Prostate gland (tissue), 2 donors: ENCODE results near the gene ROBO1. TPM values are rescaled to one million over a fixed set of nuclear protein-coding genes. Genes with fewer than 3 reads are reported as not detected.
A peak's percentile ranks its signal among the peaks of the same experiment; 100 is the strongest.
"Not testable (repeated sequence)": the region's sequence is repeated elsewhere in the genome, so short reads cannot be mapped to it uniquely, and the experiment has no call there.

Source experiments
- DNase-seq: peaks from one replicate; pipeline ENCODE4 v3.0.0-alpha.2; 2019; ENCODE audit warnings: low spot score
- H3K27ac ChIP-seq, 2 donors: fragments of 200-600 bp; sonication (generic); 2 replicates each; pipeline ENCODE4 v1.5.1; 2017 to 2019
- H3K27me3 ChIP-seq: fragments of 200-600 bp; sonication (generic); replicated peaks from 2 replicates; pipeline ENCODE4 v1.5.1; 2019; ENCODE audit not compliant: insufficient read depth
- H3K36me3 ChIP-seq, 2 donors: fragments of 200-600 bp; sonication (generic); 1 replicate in 1 of 2; 2 replicates in 1 of 2; pipeline versions ENCODE4 v1.5.1 to v1.8.1; 2017 to 2019
- H3K4me1 ChIP-seq: fragments of 200-600 bp; sonication (generic); replicated peaks from 2 replicates; pipeline ENCODE4 v1.5.1; 2019
- H3K4me3 ChIP-seq, 2 donors: fragments of 200-600 bp; sonication (generic); 2 replicates each; pipeline ENCODE4 v1.5.1; 2017 to 2019
- H3K9me3 ChIP-seq: fragments of 200-600 bp; sonication (generic); 2 replicates; pipeline ENCODE4 v1.5.1; 2017
- POLR2A ChIP-seq: fragments of 450-650 bp; IDR thresholded peaks from one replicate; pipeline ENCODE4 v1.6.1; 2016; ENCODE audit warnings: antibody characterized with exemption, mild to moderate bottlenecking
- POLR2AphosphoS5 ChIP-seq: sonication (generic); formaldehyde crosslinking; IDR thresholded peaks from one replicate; pipeline ENCODE4 v1.6.1; 2017; ENCODE audit warnings: antibody characterized with exemption
- WGBS: methylation state at CpG from one replicate; pipeline ENCODE4 v1.1.5; 2018; 5-methylcytosine and 5-hydroxymethylcytosine counted together
- intact Hi-C: fragments of 100-400 bp; cut with DNase I; formaldehyde crosslinking; loops from one replicate; pipeline ENCODE4 v1.14.2; 2022
- total RNA-seq, 2 donors: library from RNA; depleted of rRNA; stranded (reverse); fragments of >200 nt; gene quantifications; one replicate each; pipeline ENCODE4 v1.1.0, GENCODE V29; 2016
- TF ChIP-seq, protein P1 (sequence below), 4 experiments: fragments of 200-600 bp in 2 of 4; fragments of 450-650 bp in 2 of 4; sonication (generic) in 2 of 4; IDR thresholded peaks; 1 replicate in 3 of 4; 2 replicates in 1 of 4; pipeline ENCODE4 v1.5.1; 2016 to 2019; ENCODE audit warnings: antibody characterized with exemption in 4 of 4, mild to moderate bottlenecking in 2 of 4, moderate library complexity in 2 of 4

Gene ROBO1
- total RNA-seq, 2 donors from 2014 or later = 37.6 to 50.8 TPM

DNA sequence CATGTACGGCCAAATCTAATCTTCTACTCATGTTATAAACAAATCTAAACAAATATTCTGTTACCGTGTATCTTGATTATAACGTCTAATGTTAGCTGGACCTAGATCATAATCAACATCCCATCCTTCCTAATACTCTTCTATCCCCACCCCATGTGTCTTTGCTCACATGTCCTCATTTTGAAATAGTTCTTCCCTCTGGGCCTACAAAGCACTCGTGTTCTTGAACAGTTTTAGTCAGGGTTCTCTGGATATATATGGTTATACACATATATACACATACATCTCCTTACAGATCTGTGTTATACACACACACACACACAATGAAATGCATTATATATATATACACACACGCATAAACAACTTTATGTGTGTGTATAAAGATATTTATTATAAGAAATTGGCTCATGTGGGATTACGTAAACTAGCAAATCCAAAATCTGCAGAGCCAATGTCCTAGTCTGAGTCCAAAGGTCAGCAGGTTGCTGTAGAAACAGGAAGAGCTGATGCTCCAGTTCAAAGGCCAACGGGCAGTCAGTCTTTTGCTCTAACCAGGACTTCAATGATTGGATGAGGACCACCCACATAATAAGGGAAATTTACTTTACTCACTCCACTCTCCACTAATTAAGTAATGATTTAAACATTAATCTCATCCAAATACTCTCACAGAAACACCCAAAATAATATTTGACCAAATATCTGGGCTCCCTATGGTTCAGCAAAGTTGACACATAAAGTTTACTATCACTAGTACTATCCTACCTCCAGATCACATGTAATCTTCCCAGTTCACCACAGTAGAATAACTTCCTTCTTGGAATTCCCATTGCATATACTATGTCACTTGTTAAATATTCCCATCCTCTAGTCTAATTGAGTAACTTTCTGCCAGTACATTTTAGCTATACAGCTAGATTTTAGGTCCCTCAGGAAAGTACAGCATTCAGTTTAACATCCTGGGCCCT, 450.0 kb downstream of the ROBO1 start:
- intact Hi-C loops = no loop called here

DNA sequence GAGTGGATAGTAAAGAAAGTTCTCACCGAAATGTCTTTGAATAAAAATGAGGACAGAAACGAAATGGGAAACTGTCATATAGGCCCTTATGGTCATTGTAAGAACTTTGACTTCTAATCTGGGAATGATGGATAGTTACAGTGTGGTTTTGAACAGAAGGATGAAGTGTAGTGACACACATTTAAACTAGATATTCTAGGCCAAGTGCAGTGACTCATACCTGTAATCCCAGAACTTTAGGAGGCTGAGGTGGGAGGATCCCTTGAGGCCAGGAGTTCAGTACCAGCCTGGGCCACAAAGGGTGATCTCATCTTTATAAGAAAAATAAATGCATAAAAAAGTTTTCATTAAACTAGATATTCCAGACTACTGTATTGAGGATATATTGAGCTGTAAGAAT, 452.8 kb downstream of the ROBO1 start:
- intact Hi-C loops = no loop called here
- H3K27ac ChIP-seq = peak overlapping the region; percentile 6 to 21
- no peaks in the 10 kb centered on the region for H3K4me1 ChIP-seq
- no peak for DNase-seq
- H3K9me3 ChIP-seq = no peaks in the 10 kb centered on the region
- 83% methylated on average over 2 of the region's 2 CpGs for WGBS
- TF ChIP-seq, protein P1, sequence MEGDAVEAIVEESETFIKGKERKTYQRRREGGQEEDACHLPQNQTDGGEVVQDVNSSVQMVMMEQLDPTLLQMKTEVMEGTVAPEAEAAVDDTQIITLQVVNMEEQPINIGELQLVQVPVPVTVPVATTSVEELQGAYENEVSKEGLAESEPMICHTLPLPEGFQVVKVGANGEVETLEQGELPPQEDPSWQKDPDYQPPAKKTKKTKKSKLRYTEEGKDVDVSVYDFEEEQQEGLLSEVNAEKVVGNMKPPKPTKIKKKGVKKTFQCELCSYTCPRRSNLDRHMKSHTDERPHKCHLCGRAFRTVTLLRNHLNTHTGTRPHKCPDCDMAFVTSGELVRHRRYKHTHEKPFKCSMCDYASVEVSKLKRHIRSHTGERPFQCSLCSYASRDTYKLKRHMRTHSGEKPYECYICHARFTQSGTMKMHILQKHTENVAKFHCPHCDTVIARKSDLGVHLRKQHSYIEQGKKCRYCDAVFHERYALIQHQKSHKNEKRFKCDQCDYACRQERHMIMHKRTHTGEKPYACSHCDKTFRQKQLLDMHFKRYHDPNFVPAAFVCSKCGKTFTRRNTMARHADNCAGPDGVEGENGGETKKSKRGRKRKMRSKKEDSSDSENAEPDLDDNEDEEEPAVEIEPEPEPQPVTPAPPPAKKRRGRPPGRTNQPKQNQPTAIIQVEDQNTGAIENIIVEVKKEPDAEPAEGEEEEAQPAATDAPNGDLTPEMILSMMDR (IDR thresholded peaks at IDR 0.05) = no peak
- H3K36me3 ChIP-seq = no peaks in the 10 kb centered on the region
- no peaks in the 10 kb centered on the region for H3K27me3 ChIP-seq
- no peak overlapping the region for H3K4me3 ChIP-seq

More for the DNA sequence above, 450.0 kb downstream of the ROBO1 start:
- H3K27me3 ChIP-seq = no peaks in the 10 kb centered on the region
- H3K4me3 ChIP-seq = no peak overlapping the region
- no peak overlapping the region for H3K27ac ChIP-seq
- 83% methylated on average over 7 of the region's 7 CpGs for WGBS
- no peak for TF ChIP-seq POLR2AphosphoS5
- H3K36me3 ChIP-seq = no peaks in the 10 kb centered on the region
- DNase-seq = no peak
- no peaks in the 10 kb centered on the region for H3K4me1 ChIP-seq
- no peaks in the 10 kb centered on the region for H3K9me3 ChIP-seq

DNA sequence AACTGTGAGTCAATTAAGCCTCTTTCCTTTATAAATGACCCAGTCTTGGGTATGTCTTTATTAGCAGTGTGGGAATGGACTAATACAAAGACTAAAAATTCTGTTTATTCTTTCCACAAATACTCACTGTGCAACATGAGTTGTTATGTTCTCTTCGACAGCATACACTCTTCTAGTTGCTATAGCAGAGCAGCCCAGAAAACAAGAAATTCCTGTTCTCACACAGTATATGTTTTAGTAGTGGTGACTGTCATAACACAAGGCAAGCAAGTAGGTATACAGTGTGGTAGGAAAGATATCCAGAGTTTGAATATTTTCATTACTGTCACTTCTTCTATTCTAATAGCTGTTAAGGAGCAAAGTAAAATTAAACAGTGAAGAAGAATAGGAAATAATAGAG, 453.3 kb downstream of the ROBO1 start:
- no peaks in the 10 kb centered on the region for H3K4me1 ChIP-seq
- no peak overlapping the region for H3K4me3 ChIP-seq
- peak overlapping the region; percentile 6 to 21 for H3K27ac ChIP-seq
- H3K36me3 ChIP-seq = no peaks in the 10 kb centered on the region
- TF ChIP-seq POLR2A (no peak), POLR2AphosphoS5 (peak; percentile 71)
- WGBS = 50% methylated on average over 1 of the region's 1 CpG
- no peaks in the 10 kb centered on the region for H3K9me3 ChIP-seq
- peak; percentile 40 for DNase-seq
- intact Hi-C loops = no loop called here
- H3K27me3 ChIP-seq = no peaks in the 10 kb centered on the region

DNA sequence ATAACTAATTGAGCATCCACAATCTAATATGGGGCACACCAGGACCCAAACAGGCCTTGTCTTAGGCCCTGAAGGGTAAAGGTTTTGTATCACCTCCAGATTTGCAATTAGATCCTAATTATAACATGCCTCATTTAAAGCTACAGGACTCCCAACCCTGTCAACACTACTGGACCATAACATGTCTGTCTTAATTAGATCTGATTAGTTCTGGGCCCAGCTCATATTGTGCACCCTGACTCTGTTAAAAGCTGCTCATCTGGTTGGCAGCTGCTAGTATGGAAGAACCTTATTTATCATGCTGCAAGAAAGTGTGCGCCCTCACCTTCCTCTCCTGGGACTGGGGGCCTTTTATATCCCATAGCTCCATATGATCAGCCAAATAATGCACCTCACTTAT, 457.8 kb downstream of the ROBO1 start:
- no peak for DNase-seq
- 89% methylated on average over 1 of the region's 1 CpG for WGBS

DNA sequence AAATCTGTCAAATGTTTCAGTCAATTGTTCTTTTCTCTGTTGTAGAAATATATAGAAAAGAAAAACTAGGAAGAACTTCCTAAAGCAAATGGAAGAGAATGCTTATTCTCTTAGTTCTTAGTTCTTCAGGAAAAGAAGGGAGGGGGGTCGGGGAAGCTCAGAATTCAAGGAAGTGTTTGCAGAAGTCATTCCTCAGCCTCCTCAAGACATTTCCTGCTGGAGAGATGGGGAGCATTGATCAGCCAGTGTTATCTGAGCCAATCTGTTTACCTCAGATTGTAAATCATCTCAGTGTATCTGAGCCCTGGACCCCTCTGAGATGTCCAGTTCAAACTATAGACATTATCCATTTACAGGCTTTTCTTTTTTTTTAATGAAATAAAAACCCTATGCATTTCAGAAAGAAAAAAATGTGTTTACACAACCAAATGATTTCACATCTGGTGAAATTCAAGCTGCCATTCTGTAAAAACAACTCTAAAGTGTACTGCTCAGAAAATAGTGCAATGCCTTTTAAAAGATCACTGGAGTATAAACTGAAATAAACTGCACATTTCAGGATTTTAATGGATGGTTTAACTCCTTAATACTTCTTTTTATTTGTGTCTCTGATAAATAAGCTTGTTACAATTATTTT, 460.7 kb downstream of the ROBO1 start:
- H3K4me3 ChIP-seq = no peak overlapping the region
- H3K27me3 ChIP-seq = no peaks in the 10 kb centered on the region
- TF ChIP-seq POLR2A = no peak
- TF ChIP-seq, protein P1 (IDR thresholded peaks at IDR 0.05) = no peak
- TF ChIP-seq POLR2AphosphoS5 = no peak
- 21% methylated on average over 1 of the region's 1 CpG for WGBS
- intact Hi-C loops = no loop called here
- no peak overlapping the region for H3K27ac ChIP-seq
- H3K9me3 ChIP-seq = no peaks in the 10 kb centered on the region
- DNase-seq = no peak
- H3K4me1 ChIP-seq = no peaks in the 10 kb centered on the region
- H3K36me3 ChIP-seq = no peaks in the 10 kb centered on the region

More for the DNA sequence above, 457.8 kb downstream of the ROBO1 start:
- Histone ChIP-seq H3K27me3 (no peaks in the 10 kb centered on the region), H3K36me3 (no peaks in the 10 kb centered on the region), H3K4me1 (no peaks in the 10 kb centered on the region), H3K4me3 (no peak overlapping the region), H3K9me3 (no peaks in the 10 kb centered on the region), H3K27ac (no peak overlapping the region)
- intact Hi-C loops = no loop called here
- no peak for TF ChIP-seq POLR2A
- TF ChIP-seq, protein P1 (IDR thresholded peaks at IDR 0.05) = no peak
- TF ChIP-seq POLR2AphosphoS5 = no peak

DNA sequence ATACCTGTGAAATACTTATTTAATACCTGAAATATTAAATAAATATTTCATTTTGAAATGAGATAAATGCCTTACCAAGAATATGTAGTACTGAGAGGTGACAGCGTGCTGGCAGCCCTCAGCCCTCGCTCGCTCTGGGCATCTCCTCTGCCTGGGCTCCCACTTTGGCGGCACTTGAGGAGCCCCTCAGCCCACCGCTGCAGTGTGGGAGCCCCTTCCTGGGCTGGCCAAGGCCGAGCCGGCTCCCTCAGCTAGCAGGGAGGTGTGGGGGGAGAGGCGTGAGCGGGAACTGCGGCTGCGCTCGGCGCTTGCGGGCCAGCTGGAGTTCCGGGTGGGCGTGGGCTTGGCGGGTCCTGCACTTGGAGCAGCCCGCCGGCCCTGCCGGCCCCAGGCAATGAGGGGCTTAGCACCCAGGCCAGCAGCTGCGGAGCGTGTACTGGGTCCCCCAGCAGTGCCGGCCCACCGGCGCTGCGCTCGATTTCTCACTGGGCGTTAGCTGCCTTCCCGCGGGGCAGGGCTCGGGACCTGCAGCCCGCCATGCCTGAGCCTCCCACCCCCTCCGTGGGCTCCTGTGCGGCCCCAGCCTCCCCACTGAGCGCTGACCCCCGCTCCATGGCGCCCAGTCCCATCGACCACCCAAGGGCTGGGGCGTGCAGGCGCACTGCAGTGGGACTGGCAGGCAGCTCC, 467.7 kb downstream of the ROBO1 start:
- H3K4me1 ChIP-seq, H3K36me3 ChIP-seq, H3K27me3 ChIP-seq, H3K27ac ChIP-seq, intact Hi-C loops, H3K9me3 ChIP-seq, DNase-seq, H3K4me3 ChIP-seq: not testable (repeated sequence)
- 94% methylated on average over 40 of the region's 40 CpGs for WGBS
